NCI-H2081 (cell line): Measurements from ENCODE around the gene PI4KB.
A peak's percentile ranks its signal among the peaks of the same experiment; 100 is the strongest.

Experiments
- DNase-seq, 2 experiments: peaks; one replicate each; lab custom pipeline; 2025; lab: John Stamatoyannopoulos, UW

The PI4KB gene

GRCh38 chr1:151346082-151346768 is 19.0 kb upstream of the PI4KB start:
- no peak for DNase-seq

- no peak for DNase-seq
Observed at GRCh38 chr1:151344291-151344690, 17.1 kb upstream of the PI4KB start.

- no peak for DNase-seq
Observed at GRCh38 chr1:151343587-151343986, 16.4 kb upstream of the PI4KB start.

- DNase-seq, result no peak
Observed at GRCh38 chr1:151342569-151342968, 15.4 kb upstream of the PI4KB start.

GRCh38 chr1:151342021-151342420 is 14.8 kb upstream of the PI4KB start:
- DNase-seq, result no peak

- DNase-seq, result peak; percentile 87 to 90
Observed at GRCh38 chr1:151340870-151341754, 13.9 kb upstream of the PI4KB start.

- no peak for DNase-seq
Observed at GRCh38 chr1:151336556-151336955, 9.3 kb upstream of the PI4KB start.

GRCh38 chr1:151334822-151335221 is 7.6 kb upstream of the PI4KB start:
- DNase-seq, result no peak

GRCh38 chr1:151327903-151328674 is 873 bp upstream of the PI4KB start:
- peak in 1 of 2 experiments; percentile 55 for DNase-seq

- DNase-seq, result peak; percentile 29 to 49
Observed at GRCh38 chr1:151326619-151327222, 495 bp downstream of the PI4KB start.

- DNase-seq, result no peak
Observed at GRCh38 chr1:151325646-151326429, 1.4 kb downstream of the PI4KB start.

- no peak for DNase-seq
Observed at GRCh38 chr1:151325231-151325630, 2.0 kb downstream of the PI4KB start.

GRCh38 chr1:151324390-151324930 is 2.8 kb downstream of the PI4KB start:
- no peak for DNase-seq

GRCh38 chr1:151318975-151319374 is 8.2 kb downstream of the PI4KB start:
- DNase-seq, result no peak

GRCh38 chr1:151315565-151316235 is 11.5 kb downstream of the PI4KB start:
- DNase-seq, result no peak

GRCh38 chr1:151314137-151314875 is 12.9 kb downstream of the PI4KB start:
- DNase-seq, result no peak

- no peak for DNase-seq
Observed at GRCh38 chr1:151313501-151313900, 13.7 kb downstream of the PI4KB start.

- DNase-seq, result no peak
Observed at GRCh38 chr1:151312826-151313225, 14.4 kb downstream of the PI4KB start.

GRCh38 chr1:151312411-151312810 is 14.8 kb downstream of the PI4KB start:
- no peak for DNase-seq
